Superior temporal gyrus (tissue), 1 donor: ENCODE results near the gene IGF2.

ENCODE experiments used
- DNase-seq: peaks from one replicate; pipeline ENCODE4 v3.0.0-alpha.2; 2016; ENCODE audit errors: extremely low spot score

IGF2 gene

DNA sequence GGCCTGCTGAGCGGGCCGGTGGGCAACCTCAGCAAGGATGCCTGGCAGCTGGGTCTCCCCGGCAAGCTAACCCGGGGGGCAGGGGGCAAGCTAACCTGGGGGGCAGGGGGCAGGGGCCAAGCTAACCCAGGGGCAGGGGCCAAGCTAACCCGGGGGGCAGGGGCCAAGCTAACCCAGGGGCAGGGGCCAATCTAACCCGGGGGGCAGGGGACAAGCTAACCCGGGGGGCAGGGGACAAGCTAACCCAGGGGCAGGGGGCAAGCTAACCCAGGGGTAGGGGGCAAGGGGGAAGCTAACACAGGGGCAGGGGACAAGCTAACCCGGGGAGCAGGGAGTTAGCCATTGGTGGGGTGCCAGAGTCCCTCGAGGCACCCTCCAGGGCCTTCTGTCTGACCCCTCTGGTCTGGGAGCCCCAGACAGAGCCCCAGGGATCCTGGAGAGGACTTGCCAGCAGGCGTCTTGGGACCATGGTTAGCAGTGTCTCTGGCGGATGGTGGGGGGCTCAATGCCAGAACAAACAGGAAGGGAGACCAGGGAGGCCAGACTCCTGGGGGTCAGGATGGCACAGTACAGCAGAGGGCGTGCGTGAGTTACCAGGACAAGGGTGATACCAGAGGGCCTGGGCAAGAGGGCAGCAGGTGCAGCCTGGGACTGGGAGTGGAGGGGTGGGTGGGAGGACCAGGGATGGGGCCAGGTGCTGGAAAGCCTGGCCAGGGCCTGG lies 16.1 kb downstream of the IGF2 start:
- no peak for DNase-seq

DNA sequence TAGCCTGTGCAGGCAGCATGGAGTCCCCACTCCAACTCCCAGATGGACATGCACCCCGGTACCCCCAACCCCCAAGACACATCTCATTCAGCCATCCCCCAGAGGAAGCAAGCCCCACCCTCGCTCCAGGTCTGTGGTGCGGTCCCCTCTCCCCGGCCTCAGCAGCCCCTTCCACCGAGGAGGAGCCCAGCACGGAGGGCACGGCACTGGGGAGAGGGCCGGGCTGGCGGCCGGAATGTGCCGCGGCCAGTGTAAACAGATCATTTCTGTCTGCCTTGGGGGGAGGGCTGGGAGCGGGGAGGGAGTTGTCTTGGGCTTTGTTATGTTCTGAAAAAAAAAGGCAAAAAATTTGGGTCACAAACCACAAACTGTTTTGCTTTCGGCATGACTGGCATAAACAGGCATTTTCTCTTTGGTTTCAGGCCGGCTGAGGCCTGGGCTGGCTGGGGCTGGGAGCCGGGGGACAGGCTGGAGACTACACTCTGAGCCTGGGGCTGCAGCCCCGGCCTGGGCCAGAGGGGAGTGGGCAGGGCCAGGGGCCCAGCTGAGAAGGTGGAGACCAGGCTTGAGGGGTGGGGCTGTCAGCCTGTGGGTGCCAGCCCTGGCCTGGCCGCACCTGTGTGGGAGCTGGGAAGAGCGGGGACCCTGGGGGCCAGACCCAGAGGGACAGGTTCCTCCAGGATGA lies 16.8 kb downstream of the IGF2 start:
- no peak for DNase-seq

DNA sequence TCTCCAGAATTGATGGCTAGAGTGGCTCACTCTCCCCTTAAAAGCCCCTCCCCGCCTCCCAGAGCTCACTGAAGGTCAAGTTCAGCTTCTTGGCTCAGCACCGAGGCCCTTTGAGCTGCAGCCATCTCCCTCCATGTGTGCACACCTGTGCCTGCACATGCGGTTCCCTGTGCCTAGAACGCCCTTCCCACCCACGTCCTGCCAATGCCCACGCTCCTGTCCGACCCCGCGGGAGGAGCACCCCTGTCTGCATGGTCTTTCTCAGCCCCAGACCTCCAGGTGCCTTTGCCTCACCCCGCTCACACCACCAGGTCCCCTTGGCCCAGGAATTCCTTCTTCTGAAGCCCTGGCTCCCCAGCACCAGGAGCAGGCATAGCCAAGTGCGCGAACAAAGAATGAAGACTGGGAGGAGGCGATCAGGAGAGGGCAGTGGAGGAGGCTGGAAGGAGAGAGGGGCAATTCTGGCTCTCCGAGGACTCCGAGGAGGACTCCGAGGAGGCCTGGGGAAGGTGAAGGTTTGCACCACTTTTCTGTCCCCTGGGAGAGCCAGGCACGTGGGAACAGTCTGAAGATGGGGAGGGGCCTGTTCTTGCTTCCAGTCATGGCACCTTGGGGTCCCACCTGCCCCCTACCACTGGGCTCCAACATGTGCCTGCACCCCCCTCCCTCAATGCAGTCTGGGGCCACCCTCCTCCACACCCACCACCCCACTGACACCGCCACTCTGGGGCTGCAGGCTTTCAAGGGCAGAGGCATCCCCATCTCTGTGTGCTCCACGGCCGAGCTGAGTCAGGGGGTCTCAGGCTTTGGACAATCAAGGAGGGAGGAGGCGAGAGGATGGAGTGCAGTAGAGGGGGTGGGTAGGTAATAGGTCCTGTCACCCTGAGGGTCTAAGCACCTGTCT lies 17.7 kb downstream of the IGF2 start:
- no peak for DNase-seq

GRCh38 chr11:2120359-2121100 lies 18.7 kb downstream of the IGF2 start:
- DNase-seq, result no peak

DNA sequence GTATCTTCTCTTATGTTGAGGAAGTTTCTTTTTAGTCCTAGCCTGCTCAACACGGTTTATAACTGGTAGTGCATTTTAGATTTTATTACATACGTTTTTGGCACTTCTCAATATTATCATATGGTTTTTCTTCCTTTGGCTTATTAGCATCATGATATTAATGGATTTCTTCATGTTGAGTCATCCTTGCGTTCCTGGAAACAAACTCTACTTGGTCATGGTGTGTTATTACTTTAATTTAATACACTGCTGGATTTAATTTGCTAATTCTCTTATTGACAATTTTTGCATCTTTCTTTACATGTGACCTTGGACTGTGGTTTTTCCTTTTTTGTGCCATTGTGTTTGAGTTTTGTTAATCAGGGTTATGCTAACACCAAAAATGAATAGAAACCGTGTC lies 20.5 kb downstream of the IGF2 start:
- DNase-seq, result no peak

DNA sequence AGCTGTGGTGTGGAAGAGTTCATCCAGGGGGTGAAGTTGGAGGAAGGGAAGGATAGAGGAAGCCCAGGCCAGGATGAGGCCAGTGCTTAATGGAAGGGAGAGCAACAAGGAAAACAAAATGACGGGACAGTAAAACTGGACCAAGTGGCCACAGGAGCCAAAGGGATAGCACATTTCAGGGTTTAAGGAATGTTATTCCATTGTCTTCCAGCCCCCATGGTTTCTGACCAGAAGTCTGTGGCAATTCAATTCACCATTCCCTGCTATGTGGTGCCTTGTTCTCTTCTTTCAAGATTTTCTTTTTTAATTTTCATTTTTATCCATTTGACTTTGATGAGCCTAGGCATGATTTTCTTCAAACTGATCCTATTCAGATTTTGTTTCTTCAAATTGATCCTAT lies 22.5 kb downstream of the IGF2 start:
- DNase-seq, result no peak

GRCh38 chr11:2115308-2115707 lies 23.9 kb downstream of the IGF2 start:
- no peak for DNase-seq

DNA sequence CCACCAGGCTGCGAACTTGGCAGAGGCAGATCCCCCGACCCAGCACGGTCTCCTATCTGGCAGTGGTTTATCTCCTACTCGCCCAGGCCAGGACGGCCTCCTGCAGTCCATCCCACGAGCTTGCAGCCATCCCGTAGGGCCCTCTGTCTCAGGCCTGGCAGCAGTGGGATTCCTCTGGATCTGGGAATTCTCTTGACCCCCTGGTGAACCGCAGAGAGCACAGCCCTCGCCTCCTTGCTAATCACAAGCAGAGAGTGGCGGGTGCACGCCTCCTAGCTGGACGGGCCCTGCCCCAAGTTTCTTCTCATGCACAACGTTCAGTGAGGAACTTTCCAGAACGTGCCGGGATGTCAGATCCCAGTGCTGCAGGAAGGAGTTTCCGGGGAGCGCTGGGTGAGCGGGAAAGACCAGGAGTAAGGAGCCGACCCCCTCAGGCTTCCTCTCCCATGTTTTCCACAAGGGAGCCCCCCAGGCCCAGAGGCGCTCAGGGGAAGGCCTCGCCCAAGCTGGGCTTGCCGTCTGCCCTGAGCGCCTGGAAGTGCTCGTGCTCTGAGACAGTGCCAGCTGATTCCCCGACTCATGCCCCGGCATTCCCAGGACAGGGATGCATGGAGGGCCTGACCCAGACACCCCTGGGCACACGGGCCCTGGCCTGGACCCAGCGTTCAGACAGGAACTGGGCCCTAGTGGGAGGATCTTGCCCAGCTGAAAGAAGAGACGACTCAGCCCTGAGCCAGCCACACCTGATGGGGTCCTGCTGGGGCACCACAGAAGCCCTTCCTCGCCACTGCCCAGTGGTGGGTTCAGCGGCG lies 24.6 kb downstream of the IGF2 start:
- DNase-seq, result no peak

GRCh38 chr11:2113776-2114175 lies 25.4 kb downstream of the IGF2 start:
- DNase-seq, result no peak

DNA sequence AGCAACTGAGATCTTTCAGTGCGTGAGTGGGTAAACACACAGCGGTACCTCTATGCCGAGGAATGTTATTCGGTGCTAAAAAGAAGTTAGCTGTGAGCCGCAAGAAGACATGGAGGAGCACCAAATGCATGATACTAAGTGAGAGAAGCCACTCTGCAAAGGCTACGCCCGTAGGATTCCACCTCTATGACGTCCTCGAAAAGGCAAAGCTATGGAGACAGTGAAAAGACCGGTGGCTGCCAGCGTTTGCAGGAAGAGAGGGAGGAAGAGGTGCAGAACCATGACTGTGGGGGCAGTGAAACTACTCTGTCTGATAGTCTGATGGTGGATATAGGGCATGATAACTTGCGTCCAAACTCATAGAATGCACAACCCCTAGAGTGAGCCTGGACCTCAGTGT lies 28.7 kb downstream of the IGF2 start:
- DNase-seq, result no peak

- DNase-seq, result no peak
These were observed 29.6 kb downstream of the IGF2 start for GRCh38 chr11:2109541-2110019.

- no peak for DNase-seq
These were observed 30.3 kb downstream of the IGF2 start for GRCh38 chr11:2108675-2109491.

DNA sequence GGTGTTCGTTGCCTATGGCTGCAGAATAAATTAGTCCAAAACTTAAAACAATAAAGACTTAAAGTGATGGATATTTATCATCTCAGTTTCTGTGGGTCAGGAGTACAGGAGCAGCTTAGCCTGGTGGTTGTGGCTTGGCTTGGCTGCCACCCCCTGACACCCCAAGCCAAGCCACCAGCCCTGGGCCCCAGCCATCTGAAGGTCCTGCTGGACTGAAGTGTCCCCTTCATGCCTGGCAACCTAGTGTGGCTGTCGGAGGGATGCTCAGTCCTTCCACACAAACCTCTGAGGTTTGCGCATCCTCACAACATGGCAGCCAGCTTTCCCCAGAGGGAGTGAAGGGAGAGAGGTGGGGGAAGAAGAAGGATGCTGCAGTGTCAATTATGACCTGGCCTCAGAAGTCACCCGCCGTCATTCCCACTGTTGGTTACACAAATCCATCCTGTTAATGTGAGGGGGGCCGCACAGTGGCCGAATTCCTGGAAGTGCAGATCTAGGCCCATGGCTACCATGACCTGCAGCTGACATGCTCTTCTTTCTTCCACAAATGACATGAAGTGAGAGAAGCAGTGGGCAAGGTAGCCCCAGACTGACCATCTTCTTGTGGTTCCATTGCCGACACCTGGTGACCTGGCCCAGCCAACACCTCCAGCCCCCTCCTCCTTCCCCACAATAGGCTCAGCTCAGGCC lies 31.1 kb downstream of the IGF2 start:
- DNase-seq, result no peak

DNA sequence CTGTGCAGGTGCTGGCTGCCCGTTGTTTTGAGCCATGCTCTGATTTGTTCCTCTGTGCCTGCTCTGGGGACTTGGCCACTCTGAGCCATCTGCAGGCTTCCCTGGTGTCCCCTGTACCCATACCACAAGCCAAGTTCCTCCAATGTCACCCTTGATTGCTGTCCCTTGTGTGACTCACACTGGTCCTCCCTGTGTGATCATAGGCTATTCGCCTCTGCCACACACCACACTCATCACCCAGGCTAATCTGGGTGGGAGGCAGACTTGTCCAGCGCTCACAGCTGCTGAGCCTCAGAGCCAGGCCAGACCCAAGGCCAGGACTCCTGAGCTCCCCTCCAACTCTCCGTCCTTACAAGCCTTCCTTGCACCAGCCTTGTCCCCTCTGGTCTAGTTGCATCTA lies 31.7 kb downstream of the IGF2 start:
- no peak for DNase-seq

GRCh38 chr11:2106583-2107209 lies 32.5 kb downstream of the IGF2 start:
- DNase-seq, result no peak

GRCh38 chr11:2105511-2105910 lies 33.7 kb downstream of the IGF2 start:
- no peak for DNase-seq

DNA sequence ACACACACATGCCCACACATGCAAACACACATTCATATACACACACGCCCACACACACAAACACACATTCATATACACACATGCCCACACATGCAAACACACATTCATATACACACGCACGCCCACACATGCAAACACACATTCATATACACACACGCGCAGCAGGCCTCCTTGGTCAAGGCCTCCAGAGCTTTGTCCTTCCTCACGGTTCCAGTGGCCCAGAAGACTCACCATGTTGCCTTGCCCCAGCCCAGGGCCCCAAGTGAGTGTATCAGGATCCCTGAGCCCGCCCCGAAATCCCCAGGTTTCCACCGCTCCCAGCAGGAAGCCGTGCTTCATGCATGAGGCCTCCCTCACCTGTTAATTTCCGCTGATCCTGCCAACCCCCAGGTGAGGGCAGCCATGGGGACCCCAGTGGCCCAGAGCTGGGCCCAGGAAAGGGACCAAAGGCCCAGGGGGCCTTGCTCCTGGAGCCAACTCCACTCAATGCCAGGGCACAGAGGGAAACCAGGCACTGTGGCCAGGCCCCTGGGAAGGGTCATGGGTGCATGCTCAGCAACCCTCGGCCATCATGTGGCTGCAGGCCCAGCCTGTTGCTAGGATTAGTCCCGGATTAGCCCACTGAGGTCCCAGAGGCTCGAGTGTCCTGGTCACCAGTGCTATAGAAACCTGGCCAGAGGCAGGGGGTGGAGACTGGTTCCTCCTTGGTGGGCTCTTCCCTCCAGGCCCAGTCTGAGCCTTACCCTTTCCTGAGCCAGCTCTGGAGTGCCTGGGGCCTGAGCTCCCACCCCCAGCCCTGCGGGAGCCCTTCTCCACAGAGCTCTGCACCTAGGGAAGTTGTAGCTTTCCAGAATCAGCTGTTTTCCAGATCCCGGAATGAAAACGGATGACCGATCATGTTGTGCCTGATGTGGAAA lies 34.4 kb downstream of the IGF2 start:
- DNase-seq, result no peak
